CD4-positive, alpha-beta T cell treated with Interleukin-4 for 1 hour (primary cell): ENCODE measurements around the gene MAP4.
"Not testable (repeated sequence)": the region's sequence is repeated elsewhere in the genome, so short reads cannot be mapped to it uniquely, and the experiment has no call there.

Experiments used
- DNase-seq, 2 donors: peaks; one replicate each; pipeline ENCODE4 v3.0.0-alpha.2; 2020 to 2022

MAP4 gene

DNA sequence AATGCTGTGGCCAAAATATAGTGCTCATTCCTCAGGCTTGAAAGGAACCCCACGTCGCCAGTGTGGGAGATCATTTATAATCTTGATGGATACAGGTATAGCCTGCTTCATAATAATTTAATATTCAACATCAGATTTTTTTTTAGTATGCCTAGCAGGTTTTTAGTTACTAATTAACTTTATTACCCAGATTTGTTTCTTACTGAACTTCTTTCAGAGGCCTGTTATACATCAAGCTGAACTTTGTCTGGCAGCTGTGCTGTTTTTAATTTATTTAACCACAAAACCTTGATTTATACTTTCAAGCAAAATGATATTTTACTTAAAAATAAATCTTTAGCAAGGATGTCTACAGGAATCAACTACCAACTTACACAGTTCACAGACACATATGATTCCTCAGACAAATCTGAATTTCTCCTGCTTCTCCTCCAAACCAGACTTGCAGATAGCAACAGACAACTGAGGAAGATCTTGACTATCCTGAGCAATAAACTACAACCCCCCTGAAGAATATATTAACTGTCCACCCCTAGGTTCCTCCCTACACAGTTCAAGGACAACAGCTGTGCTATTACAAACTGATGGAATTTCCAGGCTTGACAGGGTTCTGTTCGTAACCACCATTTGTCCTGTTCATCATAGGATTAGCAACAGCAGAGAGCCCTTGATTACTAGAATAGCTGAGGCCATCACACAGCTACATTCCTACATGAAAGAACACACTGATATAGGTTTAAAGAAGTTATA is 610 bp downstream of the MAP4 start:
- no peak for DNase-seq

DNA sequence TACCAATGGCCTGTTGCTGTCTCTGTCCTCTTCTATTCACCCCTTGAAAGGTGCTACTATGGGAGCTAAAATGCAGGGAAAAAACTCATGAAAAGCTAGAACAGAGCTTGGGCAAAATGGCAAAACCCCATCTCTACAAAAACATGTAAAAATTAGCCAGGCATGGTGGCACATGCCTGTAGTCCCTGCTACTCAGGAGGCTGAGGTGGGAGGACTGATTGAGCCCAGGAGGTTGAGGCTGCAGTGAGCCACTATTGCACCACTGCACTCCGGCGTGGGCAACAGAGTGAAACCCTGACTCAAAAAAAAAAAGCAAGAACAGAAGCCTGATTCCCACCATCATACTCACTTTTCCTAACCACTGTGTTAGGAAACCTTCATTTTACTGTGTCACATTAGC is 1.9 kb downstream of the MAP4 start:
- DNase-seq: no peak

DNA sequence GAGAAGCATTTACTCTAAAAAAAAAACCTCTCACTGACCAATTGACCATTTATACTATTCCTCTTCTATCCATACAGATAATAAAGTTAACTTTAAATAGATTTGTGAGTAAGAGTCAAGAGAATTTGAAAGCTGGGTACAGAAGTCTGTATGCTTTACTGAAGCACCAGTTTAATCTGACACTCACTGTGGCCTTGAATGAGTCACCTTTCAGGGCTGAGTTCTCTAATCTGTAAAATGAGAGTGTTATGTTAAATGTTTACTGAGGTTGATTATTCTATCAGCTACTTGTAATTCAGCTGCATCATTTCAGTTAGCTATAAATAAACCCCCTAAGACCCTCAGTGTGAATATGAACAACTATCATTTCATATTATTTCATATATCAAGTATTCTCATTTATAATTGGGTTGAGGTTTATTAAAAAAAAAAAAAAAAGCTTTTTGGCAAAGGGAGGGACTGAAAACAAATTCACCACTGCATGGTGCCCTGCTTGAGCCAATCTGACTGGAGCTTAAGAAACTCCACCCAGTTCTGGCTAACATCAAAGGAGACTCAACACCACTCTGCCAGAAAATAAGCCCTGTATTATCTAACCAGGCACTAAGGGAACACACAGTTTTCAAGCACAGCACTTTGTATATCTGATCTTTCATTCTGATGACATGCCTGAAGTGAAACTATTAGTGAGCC is 2.8 kb downstream of the MAP4 start:
- DNase-seq: no peak

DNA sequence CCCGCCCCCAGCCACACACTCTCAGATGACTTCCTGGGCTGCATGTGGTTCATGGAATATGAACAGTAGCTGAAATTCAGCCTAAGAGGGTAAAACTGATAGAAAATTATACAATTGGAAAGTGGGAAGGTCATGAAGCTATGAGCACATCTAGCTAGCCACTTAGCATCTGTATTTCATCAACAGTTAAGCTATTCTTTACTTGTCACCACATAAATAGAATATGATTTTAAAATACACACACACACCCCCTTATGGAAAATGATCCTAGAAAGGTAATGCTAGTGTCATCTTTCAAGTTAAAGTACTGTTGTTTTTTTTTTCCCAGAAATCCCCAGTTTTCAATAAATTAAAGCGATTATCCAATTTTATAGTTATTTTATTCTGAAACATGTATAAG is 3.6 kb downstream of the MAP4 start:
- no peak for DNase-seq

DNA sequence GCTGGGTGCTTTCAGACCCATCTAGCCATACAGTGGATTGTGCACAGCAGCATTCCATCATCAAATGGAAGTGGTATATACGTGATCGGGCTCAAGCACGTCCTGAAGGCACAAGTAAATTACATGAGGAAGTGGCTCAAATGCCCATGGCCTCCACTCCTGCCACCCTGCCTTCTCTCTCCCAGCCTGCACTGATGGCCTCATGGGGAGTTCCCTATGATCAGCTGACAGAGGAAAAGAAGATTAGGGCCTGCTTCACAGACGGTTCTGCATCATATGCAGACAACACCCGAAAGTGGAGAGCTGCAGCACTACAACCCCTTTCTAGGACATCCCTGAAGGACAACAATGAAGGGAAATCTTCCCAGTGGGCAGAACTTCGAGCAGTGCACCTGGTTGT is 8.2 kb downstream of the MAP4 start:
- not testable (repeated sequence) for DNase-seq

- DNase-seq: not testable (repeated sequence)
Measured at GRCh38 chr3:48007361-48007760, 8.9 kb downstream of the MAP4 start.

GRCh38 chr3:48006794-48007193 is 9.4 kb downstream of the MAP4 start:
- DNase-seq: not testable (repeated sequence)

DNA sequence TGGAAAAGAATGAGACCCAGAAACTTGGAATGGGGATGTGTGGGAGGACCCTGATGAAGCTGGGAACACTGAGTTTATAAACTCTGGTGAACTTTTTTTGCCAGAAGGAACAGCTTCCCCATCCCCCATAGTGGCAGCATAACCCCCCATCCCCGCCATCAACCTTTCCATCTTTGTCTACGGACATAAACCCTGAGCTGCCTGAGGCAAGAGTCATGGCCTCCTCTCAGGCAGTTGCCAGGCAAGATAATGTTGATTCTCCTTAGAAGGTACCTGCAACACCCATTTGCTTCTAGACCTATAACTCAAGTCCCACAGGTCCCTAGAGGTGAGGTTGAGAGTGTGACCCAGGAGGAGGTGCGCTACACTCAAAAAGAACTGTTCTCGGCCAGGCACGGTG is 11.5 kb downstream of the MAP4 start:
- DNase-seq: no peak

GRCh38 chr3:48002787-48003186 is 13.4 kb downstream of the MAP4 start:
- DNase-seq: no peak

- no peak for DNase-seq
Measured at GRCh38 chr3:48001991-48002390, 14.2 kb downstream of the MAP4 start.

GRCh38 chr3:48000212-48000611 is 16.0 kb downstream of the MAP4 start:
- no peak for DNase-seq

DNA sequence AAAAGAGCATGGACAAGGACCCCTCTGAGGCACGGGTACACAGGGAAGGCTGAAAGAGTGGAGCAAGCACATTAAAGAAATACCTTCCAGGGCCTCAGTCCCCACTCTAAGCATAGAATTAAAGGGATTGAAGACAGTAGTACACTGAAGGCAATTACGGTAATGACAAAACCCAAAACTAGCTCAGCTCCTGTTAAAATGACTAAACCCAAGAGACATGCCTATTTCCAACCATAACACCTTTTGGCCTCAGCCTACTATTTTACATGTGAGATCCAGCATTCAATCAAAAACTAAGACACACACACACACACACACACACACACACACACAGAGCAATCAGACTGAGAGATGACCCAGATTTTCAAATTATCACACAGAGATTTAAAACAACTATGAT is 19.8 kb downstream of the MAP4 start:
- no peak for DNase-seq

GRCh38 chr3:47994180-47994579 is 22.0 kb downstream of the MAP4 start:
- no peak for DNase-seq

GRCh38 chr3:47991341-47991740 is 24.9 kb downstream of the MAP4 start:
- no peak for DNase-seq

- DNase-seq: peak; percentile 78 to 81
Measured at GRCh38 chr3:47989981-47990440, 26.2 kb downstream of the MAP4 start.

- no peak for DNase-seq
Measured at GRCh38 chr3:47985381-47985780, 30.8 kb downstream of the MAP4 start.

GRCh38 chr3:47984075-47984728 is 32.0 kb downstream of the MAP4 start:
- DNase-seq: no peak

DNA sequence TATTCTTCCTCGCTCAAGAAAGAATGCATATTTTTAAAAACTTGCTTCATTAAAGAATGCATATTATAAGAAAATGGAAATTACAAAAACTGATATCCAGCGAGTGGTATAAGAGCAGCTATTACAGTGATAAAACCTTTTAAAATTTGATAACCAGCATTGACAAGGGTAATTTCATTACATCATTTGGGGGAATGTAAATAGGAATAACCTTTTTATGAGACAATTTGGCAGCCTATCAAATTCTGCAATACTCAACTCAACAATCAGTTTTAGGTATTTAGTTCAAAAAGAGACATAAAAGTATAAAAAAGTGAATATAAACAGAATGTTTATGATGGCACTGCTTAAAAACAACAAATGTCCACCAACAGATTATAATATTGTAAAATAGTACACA is 35.4 kb downstream of the MAP4 start:
- no peak for DNase-seq

GRCh38 chr3:47979070-47979469 is 37.1 kb downstream of the MAP4 start:
- DNase-seq: no peak

DNA sequence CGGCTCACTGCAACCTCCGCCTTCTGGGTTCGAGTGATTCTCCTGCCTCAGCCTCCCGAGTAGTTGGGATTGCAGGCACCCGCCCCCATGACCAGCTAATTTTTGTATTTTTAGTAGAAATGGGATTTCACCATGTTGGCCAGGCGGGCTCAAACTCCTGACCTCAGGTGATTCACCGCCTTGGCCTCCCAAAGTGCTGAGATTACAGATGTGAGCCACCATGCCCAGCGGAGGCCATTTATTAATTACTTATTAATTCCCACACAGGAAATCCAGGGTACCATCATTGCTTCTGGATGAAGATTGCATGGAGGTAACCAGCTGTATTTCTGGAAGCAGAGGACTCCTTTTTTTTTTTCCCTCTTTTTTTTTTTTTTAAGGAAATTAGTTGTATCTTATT is 37.8 kb downstream of the MAP4 start:
- no peak for DNase-seq

GRCh38 chr3:47976135-47976732 is 40.0 kb downstream of the MAP4 start:
- DNase-seq: no peak

GRCh38 chr3:47974974-47975470 is 41.2 kb downstream of the MAP4 start:
- no peak for DNase-seq

- no peak for DNase-seq
Measured at GRCh38 chr3:47971081-47971480, 45.1 kb downstream of the MAP4 start.
